K562 (cell line): ENCODE results near the gene RAB31. TPM values are rescaled to one million over a fixed set of nuclear protein-coding genes. Genes with fewer than 3 reads are reported as not detected.

ENCODE experiments used
- ARID2 ChIP-seq: fragments of 450-650 bp; IDR thresholded peaks from 2 replicates; pipeline ENCODE4 v1.6.1; 2017; ENCODE audit warnings: antibody characterized with exemption, mild to moderate bottlenecking
- ARID3B ChIP-seq: fragments of 250-450 bp; sonication (Bioruptor Pico); IDR thresholded peaks from 2 replicates; pipeline ENCODE4 v1.4.0; 2020; ENCODE audit warnings: borderline replicate concordance
- CLOCK ChIP-seq: fragments of 250-450 bp; sonication (Bioruptor Pico); IDR thresholded peaks from 2 replicates; pipeline ENCODE4 v1.4.0; 2020; ENCODE audit warnings: mild to moderate bottlenecking, moderate library complexity, borderline replicate concordance
- ELF2 ChIP-seq: fragments of 250-450 bp; sonication (Bioruptor Pico); IDR thresholded peaks from 2 replicates; pipeline ENCODE4 v1.5.0; 2021; ENCODE audit warnings: mild to moderate bottlenecking
- GTF2F1 ChIP-seq: IDR thresholded peaks from 2 replicates; pipeline ENCODE4 v1.6.1; 2011; ENCODE audit warnings: low read depth, low read length, improper control_type of control experiment
- HNRNPL ChIP-seq: fragments of 200-400 bp; formaldehyde crosslinking; IDR thresholded peaks from 2 replicates; pipeline ENCODE4 v1.6.1; 2017; ENCODE audit warnings: low read depth, mild to moderate bottlenecking, low read length
- KAT7 ChIP-seq: sonication (generic); formaldehyde crosslinking; IDR thresholded peaks from 2 replicates; pipeline ENCODE4 v1.8.0; 2022; ENCODE audit warnings: missing genetic modification reagents, mild to moderate bottlenecking, borderline replicate concordance
- RBM14 ChIP-seq: fragments of 200-400 bp; formaldehyde crosslinking; IDR thresholded peaks from 2 replicates; pipeline ENCODE4 v1.6.1; 2018; ENCODE audit warnings: low read depth, mild to moderate bottlenecking, low read length, moderate library complexity, borderline replicate concordance; ENCODE audit not compliant: insufficient read depth
- TAF7 ChIP-seq: fragments of 450-650 bp; IDR thresholded peaks from 2 replicates; pipeline ENCODE4 v1.6.1; 2016; ENCODE audit warnings: missing genetic modification characterization, missing compliant biosample characterization
- ZBTB11 ChIP-seq, 3 experiments: fragments of 200-800 bp in 1 of 3; fragments of 250-450 bp in 1 of 3; fragments of 450-650 bp in 1 of 3; sonication (Bioruptor Pico) in 1 of 3; sonication (Bioruptor generic) in 1 of 3; formaldehyde crosslinking in 1 of 3; IDR thresholded peaks; 2 replicates each; pipeline versions ENCODE4 v1.6.1 to v1.8.0; 2016 to 2022; ENCODE audit warnings: mild to moderate bottlenecking in 2 of 3, missing genetic modification characterization in 2 of 3, missing compliant biosample characterization in 1 of 3, moderate library complexity in 1 of 3
- polyA plus RNA-seq, 8 experiments: library from polyadenylated mRNA; depleted of rRNA in 4 of 8; stranded (reverse) in 5 of 8; unstranded in 3 of 8; fragments of >200 nt; fragmentation: Nextera tagmentation in 2 of 8; fragmentation: Illumina TruSeq in 1 of 8; extraction: Ambion mirVana in 2 of 8; extraction: Trizol in 1 of 8; gene quantifications; 2 replicates each; pipeline versions ENCODE4 v1.2.1 to v1.2.3, GENCODE V29; 2011 to 2014; ENCODE audit warnings: inconsistent platforms in 1 of 8, missing spikeins in 1 of 8
- total RNA-seq, 7 experiments: library from RNA; depleted of rRNA in 6 of 7; stranded (reverse); fragments of >200 nt in 6 of 7; fragmentation: Illumina TruSeq in 2 of 7; extraction: Trizol in 2 of 7; gene quantifications; 2 replicates each; pipeline versions ENCODE4 v1.2.1 to v1.2.3, GENCODE V29; 2011 to 2021; ENCODE audit warnings: low replicate concordance in 1 of 7
- TF ChIP-seq, protein P1 (sequence below): fragments of 450-650 bp; IDR thresholded peaks from 2 replicates; pipeline ENCODE4 v1.6.1; 2018; ENCODE audit not compliant: partially characterized antibody
- TF ChIP-seq, protein P2 (sequence below): conservative IDR thresholded peaks from 2 replicates; pipeline ENCODE4 v1.6.1; 2011; ENCODE audit warnings: low read depth, mild to moderate bottlenecking, low read length; ENCODE audit not compliant: control insufficient read depth

The RAB31 gene
- total and polyA plus RNA-seq, 9 of the 15 experiments (the other 6 are each of a cell fraction or from before 2014, with no cell fraction given) = 20.7 to 70.4 (median 41.3) TPM

- TF ChIP-seq ZBTB11 (CRISPR knock-in tag; IDR thresholded peaks at IDR 0.05) = peak in 1 of 3 experiments; percentile 75; a peak in 2 of 6 replicates
- TF ChIP-seq, protein P1, sequence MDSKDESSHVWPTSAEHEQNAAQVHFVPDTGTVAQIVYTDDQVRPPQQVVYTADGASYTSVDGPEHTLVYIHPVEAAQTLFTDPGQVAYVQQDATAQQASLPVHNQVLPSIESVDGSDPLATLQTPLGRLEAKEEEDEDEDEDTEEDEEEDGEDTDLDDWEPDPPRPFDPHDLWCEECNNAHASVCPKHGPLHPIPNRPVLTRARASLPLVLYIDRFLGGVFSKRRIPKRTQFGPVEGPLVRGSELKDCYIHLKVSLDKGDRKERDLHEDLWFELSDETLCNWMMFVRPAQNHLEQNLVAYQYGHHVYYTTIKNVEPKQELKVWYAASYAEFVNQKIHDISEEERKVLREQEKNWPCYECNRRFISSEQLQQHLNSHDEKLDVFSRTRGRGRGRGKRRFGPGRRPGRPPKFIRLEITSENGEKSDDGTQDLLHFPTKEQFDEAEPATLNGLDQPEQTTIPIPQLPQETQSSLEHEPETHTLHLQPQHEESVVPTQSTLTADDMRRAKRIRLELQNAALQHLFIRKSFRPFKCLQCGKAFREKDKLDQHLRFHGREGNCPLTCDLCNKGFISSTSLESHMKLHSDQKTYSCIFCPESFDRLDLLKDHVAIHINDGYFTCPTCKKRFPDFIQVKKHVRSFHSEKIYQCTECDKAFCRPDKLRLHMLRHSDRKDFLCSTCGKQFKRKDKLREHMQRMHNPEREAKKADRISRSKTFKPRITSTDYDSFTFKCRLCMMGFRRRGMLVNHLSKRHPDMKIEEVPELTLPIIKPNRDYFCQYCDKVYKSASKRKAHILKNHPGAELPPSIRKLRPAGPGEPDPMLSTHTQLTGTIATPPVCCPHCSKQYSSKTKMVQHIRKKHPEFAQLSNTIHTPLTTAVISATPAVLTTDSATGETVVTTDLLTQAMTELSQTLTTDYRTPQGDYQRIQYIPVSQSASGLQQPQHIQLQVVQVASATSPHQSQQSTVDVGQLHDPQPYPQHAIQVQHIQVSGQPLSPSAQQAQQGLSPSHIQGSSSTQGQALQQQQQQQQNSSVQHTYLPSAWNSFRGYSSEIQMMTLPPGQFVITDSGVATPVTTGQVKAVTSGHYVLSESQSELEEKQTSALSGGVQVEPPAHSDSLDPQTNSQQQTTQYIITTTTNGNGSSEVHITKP = no peak
- TF ChIP-seq HNRNPL = no peak
- TF ChIP-seq KAT7 (CRISPR knock-in tag) = no peak
- TF ChIP-seq ELF2 = no peak
- TF ChIP-seq ARID2 = no peak
- no peak for TF ChIP-seq RBM14
- TF ChIP-seq TAF7 = 0 out of 2 replicates have a peak, but pooled peaks have one; percentile 11
- TF ChIP-seq, protein P2, sequence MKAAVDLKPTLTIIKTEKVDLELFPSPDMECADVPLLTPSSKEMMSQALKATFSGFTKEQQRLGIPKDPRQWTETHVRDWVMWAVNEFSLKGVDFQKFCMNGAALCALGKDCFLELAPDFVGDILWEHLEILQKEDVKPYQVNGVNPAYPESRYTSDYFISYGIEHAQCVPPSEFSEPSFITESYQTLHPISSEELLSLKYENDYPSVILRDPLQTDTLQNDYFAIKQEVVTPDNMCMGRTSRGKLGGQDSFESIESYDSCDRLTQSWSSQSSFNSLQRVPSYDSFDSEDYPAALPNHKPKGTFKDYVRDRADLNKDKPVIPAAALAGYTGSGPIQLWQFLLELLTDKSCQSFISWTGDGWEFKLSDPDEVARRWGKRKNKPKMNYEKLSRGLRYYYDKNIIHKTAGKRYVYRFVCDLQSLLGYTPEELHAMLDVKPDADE = peak; percentile 31; the same call in 1 of the 2 replicates
- TF ChIP-seq CLOCK (CRISPR knock-in tag) = peak; percentile 28; the same call in 1 of the 2 replicates
- no peak for TF ChIP-seq ARID3B
- TF ChIP-seq GTF2F1 = no peak
Measured at GRCh38 chr18:9803698-9804516, 95.8 kb downstream of the RAB31 start (continued).
